ENCODE data around the gene EEF1B2. TPM values are rescaled to one million over a fixed set of nuclear protein-coding genes. Genes with fewer than 3 reads are reported as not detected.

Gene EEF1B2
- total RNA-seq, 3 donors from 2014 or later (not counting 1 experiment from before 2014, with no cell fraction given): 354 to 404 (median 364) TPM

DNA sequence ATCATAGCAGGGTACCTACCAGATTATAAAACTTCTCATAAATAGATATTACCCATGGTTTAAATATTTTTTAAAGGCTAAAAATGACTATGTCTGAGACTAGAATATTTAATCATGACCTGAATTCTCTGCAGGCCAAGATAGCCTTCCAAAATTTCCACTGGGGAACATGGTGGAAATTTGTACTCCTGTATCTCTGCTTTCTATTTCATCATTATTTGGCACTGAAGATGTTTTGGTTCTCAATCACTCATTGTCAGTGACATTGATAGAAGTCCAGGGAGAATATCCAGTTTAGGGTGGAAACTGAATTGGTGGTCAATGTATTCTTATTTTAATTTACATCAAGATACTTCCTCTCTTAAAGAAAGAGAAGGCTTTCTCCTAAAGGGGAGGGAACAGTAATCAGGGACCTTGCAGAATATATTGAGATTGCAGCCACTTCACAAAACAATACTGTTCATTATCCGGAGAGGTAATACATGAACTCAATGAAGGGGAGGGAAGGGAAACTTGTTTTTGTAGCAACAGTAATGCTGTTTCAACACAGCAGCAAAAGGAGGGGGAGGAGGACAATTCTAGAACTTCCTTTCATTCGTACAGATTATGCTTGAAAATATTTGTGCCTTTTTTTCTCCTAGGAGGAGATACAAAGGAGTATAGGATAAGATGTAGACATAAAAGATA, 34.1 kb downstream of the EEF1B2 start:
- Mint-ChIP-seq H3K36me3 (no peaks in the 10 kb centered on the region), H3K4me1 (no peaks in the 10 kb centered on the region), H3K4me3 (no peak overlapping the region), H3K27me3 (ENCODE audit: low read depth in 2 of 2) (peaks cover 9 to 27% of the 10 kb centered on the region in 2 donors), H3K27ac (no peak overlapping the region), H3K9me3 (no peaks in the 10 kb centered on the region)
- Histone ChIP-seq H3K27ac (ENCODE audit: low read length) (no peak overlapping the region), H3K36me3 (ENCODE audit: control insufficient read depth, insufficient read depth, low read length) (no peaks in the 10 kb centered on the region), H3K9me3 (ENCODE audit: control insufficient read depth, insufficient read depth, low read length) (no peaks in the 10 kb centered on the region), H3K27me3 (ENCODE audit: control insufficient read depth, insufficient read depth, low read length) (no peaks in the 10 kb centered on the region), H3K4me1 (ENCODE audit: control insufficient read depth, insufficient read depth, low read length) (no peaks in the 10 kb centered on the region), H3K4me3 (ENCODE audit: low read length) (no peak overlapping the region)
- DNase-seq: no peak
- WGBS (ENCODE audit: insufficient coverage): 89% methylated on average over 1 of the region's 2 CpGs
- ATAC-seq: no peak
- intact Hi-C loops (cut with micrococcal nuclease): no loop called here
- TF ChIP-seq, protein P1, sequence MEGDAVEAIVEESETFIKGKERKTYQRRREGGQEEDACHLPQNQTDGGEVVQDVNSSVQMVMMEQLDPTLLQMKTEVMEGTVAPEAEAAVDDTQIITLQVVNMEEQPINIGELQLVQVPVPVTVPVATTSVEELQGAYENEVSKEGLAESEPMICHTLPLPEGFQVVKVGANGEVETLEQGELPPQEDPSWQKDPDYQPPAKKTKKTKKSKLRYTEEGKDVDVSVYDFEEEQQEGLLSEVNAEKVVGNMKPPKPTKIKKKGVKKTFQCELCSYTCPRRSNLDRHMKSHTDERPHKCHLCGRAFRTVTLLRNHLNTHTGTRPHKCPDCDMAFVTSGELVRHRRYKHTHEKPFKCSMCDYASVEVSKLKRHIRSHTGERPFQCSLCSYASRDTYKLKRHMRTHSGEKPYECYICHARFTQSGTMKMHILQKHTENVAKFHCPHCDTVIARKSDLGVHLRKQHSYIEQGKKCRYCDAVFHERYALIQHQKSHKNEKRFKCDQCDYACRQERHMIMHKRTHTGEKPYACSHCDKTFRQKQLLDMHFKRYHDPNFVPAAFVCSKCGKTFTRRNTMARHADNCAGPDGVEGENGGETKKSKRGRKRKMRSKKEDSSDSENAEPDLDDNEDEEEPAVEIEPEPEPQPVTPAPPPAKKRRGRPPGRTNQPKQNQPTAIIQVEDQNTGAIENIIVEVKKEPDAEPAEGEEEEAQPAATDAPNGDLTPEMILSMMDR (IDR thresholded peaks at IDR 0.05): no peak

DNA sequence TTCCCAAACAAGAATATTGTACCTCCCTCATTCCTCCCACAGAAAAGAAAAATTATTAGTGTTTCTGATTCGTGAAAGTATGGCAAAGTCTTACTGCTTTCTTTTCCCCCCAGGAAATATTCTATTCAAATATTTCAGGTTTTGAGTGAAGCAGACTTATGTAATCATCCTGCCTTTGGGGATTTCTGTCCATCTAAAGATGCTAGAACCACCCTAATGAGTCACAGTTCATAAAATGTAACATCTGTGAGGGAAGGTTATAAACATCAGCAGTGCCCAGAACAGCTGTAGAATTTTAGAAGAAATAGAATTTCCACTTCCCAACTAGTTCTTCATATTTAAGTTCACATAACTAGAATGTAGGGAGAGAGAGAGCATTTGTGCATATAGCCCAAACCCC, 39.0 kb downstream of the EEF1B2 start:
- Mint-ChIP-seq H3K27me3 (ENCODE audit: low read depth in 2 of 2) (peaks cover 7 to 20% of the 10 kb centered on the region in 2 donors), H3K36me3 (no peaks in the 10 kb centered on the region), H3K27ac (no peak overlapping the region), H3K9me3 (no peaks in the 10 kb centered on the region), H3K4me1 (no peaks in the 10 kb centered on the region), H3K4me3 (no peak overlapping the region)
- no peaks in the 10 kb centered on the region for H3K27me3 ChIP-seq (ENCODE audit: control insufficient read depth, insufficient read depth, low read length)
- H3K4me3 ChIP-seq (ENCODE audit: low read length): no peak overlapping the region
- H3K4me1 ChIP-seq (ENCODE audit: control insufficient read depth, insufficient read depth, low read length): no peaks in the 10 kb centered on the region
- no peaks in the 10 kb centered on the region for H3K9me3 ChIP-seq (ENCODE audit: control insufficient read depth, insufficient read depth, low read length)
- TF ChIP-seq, protein P1 (IDR thresholded peaks at IDR 0.05): no peak
- intact Hi-C loops (cut with micrococcal nuclease): no loop called here
- no peak overlapping the region for H3K27ac ChIP-seq (ENCODE audit: low read length)
- WGBS (ENCODE audit: insufficient coverage): no CpG with 5 or more reads among the region's 1 CpG
- H3K36me3 ChIP-seq (ENCODE audit: control insufficient read depth, insufficient read depth, low read length): no peaks in the 10 kb centered on the region
- ATAC-seq: no peak
- no peak for DNase-seq

DNA sequence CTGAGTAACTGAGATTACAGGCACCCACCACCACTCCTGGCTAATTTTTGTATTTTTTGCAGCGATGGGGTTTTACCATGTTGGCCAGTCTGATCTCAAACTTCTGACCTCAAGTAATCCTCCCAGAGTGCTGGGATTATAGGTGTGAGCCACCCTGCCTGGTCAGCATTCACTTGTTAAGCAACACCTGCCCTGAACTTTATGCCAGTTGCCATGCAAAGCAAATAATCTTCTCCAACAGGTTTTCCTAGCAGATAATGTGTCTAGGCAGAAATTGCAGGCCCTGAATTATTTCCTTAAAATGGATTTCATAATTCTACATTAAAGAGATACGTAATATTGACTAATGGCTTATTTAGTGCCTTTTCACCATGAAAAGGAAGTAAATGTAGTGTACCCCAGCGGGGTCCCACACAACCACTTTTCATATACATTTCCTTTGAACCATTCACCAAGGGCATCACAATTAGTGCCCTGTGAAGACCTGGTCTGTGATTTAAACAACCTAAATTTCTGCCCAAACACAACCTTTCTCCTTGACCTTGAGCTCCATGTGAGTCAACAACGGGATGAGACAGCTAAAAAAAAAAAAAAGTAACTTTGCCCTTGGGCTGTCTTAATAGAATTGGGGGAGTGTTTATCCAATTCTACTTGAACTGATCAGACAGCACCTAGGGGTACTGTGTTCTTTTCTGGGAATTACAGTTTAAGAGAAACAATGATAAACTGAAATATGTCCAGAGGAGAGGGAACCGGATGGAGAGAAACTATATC, 41.6 kb downstream of the EEF1B2 start:
- no peaks in the 10 kb centered on the region for H3K27me3 ChIP-seq (ENCODE audit: control insufficient read depth, insufficient read depth, low read length)
- Mint-ChIP-seq H3K9me3 (no peaks in the 10 kb centered on the region), H3K27ac (no peak overlapping the region), H3K4me3 (no peak overlapping the region), H3K27me3 (ENCODE audit: low read depth in 2 of 2) (peaks cover 8 to 20% of the 10 kb centered on the region in 2 donors), H3K36me3 (no peaks in the 10 kb centered on the region), H3K4me1 (no peaks in the 10 kb centered on the region)
- H3K4me3 ChIP-seq (ENCODE audit: low read length): no peak overlapping the region
- 85% methylated on average over 3 of the region's 5 CpGs for WGBS (ENCODE audit: insufficient coverage)
- TF ChIP-seq, protein P1 (IDR thresholded peaks at IDR 0.05): no peak
- no peak for DNase-seq
- intact Hi-C loops (cut with micrococcal nuclease): no loop called here
- H3K27ac ChIP-seq (ENCODE audit: low read length): no peak overlapping the region
- H3K4me1 ChIP-seq (ENCODE audit: control insufficient read depth, insufficient read depth, low read length): no peaks in the 10 kb centered on the region
- H3K9me3 ChIP-seq (ENCODE audit: control insufficient read depth, insufficient read depth, low read length): no peaks in the 10 kb centered on the region
- ATAC-seq: no peak
- H3K36me3 ChIP-seq (ENCODE audit: control insufficient read depth, insufficient read depth, low read length): no peaks in the 10 kb centered on the region
